NOMO-1 treated with dmso at 0.1 percent for 144 hours (cell line): Measurements from ENCODE around the gene ADAMTSL2.

Source experiments
- DNase-seq: peaks from one replicate; lab custom pipeline; 2025; ENCODE audit not compliant: unreplicated experiment; lab: John Stamatoyannopoulos, UW

Gene ADAMTSL2

DNA sequence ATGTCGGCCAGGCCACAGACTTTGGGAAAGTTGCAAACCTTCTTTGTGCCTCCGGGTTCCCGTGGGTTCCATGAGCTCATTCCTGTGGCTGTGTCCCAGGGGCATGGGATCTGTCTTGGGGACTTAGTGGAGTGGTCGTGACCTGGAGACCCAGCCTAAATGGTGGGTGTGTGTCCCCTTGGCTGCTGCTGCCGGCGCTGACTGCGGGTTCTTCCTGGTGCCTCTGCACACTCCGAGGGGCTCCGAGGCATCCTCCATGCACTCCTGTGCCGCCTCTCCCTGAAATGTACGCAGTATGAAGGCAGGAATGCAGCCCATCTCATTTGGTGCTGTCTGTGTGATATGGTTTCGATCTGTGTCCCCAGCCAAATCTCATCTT, 34.6 kb upstream of the ADAMTSL2 start:
- DNase-seq: no peak

DNA sequence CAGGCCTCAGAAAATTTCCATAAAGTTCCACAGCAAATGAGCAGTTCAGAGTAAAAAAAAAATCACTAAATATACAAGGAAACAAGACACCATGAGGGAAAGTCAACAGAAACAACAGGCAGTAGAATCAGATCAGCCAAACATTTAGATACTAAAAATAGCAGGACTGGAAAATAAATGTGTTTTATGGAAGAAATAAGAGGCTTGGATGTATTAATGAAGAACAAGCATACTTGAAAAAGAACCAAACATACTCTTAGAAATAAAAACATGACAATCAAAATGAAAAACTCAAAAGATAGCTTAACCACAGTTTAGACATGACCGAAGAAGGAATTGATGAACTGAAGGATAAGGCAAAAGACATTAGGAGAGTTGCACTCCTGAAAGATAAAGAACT, 32.4 kb upstream of the ADAMTSL2 start:
- DNase-seq: no peak

DNA sequence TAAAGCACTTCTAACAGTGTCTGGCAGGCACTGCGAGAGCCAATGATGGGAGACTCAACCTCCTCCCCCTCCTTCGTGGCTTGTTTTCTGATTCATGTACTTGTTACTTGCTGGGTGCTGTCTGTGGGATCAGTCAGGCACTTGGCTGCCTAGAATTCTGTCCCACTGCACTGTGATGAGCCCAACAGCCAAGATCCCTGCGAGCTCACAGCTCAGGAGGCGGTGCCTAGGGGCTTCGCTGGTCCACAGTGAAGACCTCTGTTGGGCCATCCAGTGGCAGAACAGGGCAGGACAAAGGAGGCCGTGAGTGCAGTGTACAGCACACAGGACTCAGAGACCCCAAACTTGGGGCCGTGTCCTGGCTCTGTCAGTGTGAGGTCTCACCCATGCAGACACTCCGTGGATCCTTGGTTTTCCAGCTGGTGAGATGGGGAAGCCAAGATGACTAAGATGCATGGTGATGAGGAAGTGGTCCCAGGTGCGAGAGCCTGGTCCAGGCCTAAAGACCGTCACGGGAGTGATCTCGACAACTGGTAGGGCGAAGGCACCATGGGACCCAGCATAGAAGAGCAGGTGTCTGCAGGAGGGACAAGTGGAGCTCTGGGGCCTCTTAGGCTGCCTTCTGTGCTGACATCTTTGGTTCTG, 29.2 kb upstream of the ADAMTSL2 start:
- no peak for DNase-seq

DNA sequence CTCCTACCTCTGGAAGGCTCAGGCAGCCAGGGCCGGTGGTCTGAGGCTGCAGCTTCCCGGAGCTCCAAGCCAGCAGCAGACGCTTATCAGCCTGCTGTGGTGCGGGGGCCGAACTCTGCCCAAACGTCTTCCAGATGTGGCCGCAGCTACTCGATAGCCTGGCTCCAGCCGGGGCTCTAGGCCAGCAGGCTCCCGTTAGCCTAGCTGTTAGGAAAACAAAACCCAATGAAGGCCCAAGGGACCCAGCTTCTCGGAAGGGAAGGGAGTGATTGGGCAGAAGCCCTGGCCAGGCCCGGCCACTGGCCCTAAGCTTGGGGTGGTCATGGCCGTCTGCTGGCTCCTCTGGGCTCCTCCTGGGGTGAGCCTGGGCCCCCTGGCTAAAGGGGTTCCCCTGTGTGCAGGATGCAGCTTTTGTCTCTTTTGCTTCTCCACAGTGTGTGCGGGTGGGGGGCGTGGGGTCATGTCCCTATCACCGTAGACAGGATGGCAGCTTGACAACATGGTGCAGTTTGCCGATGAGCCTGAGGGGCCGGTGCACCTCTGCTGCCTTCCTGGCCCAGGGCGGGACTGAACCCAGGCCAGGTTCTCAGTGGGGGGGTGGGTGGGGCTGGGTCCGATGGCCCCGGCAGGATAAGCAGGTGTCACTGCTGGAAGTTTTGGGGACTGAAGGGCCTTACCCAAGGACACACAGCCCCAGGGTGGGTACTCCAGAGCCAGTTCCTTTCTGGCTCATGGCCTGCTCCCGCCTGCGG, 28.4 kb upstream of the ADAMTSL2 start:
- no peak for DNase-seq

DNA sequence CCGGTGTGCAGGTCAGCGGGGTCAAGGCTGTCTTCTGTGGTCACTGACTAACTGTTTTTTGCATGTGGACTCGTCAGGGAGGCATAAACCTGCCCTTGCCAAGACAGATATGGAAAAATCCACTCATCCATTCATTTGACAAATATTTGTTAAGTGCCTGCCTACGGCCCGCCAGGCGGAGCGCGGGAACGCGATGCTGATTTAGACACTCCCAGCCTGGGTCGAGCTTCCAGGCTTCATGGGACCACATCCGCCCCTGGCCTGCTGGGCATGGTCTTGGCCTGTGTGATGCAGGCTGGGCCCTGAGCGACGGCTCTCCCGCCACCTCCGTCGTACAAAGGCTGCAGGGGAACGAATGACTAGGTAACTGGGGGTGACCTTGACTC, 27.9 kb upstream of the ADAMTSL2 start:
- DNase-seq: no peak

DNA sequence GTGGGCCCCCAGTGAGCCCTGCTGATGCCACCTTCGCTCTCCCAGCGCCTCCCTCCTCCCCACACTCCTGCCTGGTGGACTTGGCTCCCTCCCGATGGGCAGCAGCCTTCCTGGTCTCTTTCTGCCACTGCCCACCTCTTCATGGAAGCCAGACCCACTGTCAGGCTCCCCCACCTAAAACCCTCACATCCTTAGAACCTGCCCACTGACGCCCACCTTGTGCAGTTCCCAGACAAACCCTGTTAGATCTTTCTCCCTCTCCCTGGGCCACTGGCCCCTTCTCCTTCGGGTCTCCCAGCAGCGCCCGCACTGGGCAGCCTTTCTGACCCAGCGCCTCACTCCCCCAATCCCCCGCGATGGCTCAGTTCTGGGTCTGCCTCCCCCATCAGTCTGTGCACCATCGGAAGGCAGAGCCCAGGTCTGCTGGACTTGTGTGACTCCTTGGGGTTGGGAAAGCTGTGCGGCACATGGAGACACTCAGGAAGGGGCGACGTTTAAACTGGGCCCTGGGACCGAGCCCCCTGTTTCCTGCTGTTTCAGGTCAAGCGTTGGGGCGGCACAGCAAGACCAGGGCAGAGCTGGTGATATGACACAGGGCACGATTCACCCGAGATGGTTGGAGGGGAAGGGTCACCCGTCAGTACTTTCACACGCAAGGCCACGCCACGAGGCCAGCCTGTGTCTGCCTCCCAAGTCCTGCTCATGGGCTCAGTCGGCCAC, 27.1 kb upstream of the ADAMTSL2 start:
- DNase-seq: no peak

DNA sequence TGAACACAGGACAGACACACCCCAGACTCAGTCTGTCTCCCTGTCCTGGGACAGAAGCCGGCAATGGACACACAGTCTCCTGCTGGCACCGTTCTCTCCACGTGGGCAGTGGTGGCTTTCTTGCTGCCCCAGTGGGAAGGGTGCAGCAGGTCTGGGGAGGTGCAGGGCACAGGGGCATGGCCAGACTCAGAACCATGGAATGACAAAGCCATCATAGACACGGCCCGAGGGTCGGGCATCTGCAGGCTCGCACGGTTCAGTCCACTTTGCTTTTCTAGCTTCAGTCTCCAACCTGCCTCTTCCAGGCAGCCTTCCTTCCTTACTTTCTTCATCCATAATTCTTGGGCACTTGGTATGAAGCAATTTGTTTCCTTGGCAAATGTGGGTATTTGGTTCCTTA, 26.5 kb upstream of the ADAMTSL2 start:
- no peak for DNase-seq

DNA sequence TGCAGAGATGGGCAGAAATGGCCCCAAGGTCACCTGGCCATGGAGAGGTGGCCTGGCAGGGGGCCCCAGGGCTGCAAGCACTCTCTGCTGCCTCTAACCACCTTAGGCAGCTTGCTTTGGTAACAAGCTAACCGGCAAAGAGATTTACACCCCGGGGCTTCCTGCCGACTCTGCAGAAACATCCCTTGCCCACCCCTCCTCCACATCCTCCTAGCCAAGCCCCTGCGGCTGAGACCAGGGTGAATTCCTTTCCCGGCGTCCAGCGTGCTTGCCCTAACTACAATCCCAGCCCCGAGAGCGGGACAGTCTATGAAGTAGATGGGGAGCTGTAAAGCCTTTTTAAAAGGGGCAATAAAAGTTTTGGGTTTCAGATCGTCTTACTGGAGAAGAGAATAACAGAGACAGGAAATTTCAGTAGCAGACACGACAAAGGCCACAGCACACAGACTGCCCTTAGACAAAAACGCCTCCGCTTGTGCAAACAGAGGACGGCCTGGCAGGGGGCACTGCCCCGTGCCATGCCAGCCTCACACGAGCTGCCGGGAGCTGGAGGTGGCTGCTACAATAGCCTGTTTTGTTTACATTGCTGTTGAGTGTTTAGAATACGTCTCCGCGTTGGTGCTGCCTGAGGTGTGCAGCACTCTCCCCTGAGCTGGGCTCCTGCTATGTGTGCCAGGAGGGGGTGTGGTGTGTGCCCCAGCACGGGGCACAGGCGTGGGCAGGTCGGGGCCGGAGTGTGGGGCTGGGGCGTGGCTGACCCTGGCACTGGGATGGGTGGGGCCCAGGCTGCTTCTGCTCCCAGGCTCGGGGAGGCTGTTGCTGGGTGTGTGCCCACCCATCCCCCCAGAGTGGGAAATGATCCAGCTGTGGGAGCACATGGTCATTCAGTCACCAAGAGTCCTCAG, 25.1 kb upstream of the ADAMTSL2 start:
- no peak for DNase-seq

DNA sequence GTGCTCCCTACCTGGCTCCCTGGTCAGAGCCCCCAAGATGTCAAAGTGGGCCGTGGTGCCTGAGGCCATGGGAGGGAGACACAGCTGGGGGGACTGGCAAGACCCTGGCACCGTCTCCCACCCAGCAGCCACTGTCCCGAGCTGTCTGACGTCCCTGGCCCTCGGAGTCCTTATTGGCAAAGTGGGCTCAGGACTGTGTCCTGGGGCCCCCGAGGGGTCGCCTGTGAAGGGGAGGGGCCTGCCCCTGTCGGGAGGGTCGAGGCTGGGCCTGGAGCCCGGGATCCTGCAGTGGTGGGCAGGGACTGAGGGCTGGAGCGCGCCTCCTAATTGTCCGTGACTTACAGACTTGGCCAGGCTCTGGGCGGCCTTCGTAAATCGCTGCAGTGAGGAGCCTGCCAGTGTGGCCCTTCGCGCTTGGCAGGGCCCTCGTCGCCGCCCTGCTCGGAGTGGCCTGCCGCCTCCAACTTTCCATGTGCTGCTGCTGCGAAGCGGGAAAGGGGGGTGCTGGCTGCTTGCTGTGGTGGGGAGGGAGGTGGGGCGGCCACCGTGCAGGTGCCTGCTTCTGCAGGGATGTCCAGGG, 23.5 kb upstream of the ADAMTSL2 start:
- no peak for DNase-seq

DNA sequence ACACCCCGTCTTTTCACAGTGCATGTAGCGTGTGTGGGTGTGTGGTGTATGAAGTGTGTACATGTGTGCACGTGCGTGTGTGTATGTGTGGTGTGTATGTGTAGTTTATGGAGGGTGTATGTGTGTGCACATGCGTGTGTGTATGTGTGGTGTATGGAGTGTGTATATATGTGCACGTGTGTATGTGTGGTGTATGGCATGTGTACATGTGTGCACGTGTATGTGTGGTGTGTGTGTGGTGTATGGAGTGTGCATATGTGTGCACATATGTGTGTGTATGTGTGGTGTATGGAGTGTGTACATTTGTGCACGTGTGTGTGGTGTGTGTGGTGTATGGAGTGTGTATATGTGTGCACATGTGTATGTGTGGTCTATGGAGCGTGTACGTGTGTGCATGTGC, 22.9 kb upstream of the ADAMTSL2 start:
- DNase-seq: no peak

DNA sequence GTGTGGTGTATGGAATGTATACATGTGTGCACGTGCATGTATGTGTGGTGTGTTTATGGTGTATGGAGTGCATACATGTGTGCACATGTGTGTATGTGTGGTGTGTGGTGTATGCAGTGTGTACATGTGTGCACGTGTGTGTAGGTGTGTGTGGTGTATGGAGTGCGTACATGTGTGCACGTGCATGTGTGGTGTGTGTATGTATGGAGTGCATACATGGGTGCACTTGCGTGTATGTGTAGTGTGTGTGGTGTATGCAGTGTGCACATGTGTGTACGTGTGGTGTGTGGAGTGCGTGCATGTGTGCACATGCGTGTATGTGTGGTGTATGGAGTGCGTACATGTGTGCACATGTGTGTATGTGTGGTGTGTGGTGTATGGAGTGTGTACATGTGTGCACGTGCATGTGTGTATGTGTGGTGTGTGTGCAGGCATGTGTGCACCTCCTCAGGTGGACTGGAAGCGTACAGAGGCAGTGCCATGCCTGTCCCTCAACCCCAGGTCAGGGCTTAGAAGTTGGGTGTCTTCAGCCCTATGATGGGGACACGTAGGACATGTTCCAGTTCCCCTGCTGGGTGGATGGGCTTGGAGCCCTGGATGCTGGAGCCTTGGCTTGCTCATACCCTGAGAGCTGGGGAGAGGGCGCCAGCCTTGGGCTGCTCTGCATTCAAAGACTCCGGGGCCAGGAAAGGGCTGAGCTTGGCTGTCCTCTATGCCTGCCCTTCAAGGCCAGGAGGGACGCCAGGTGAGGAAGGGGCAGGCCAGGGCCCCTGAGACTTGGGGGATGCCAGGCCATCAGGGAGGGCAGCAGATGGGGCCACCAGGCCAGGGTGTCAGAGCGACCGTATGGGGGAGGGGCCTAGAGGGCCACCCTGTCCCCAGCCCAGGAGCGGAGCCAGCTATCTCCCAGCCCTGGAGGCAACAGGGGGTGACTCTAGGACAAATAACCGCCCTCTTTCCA, 22.0 kb upstream of the ADAMTSL2 start:
- no peak for DNase-seq

DNA sequence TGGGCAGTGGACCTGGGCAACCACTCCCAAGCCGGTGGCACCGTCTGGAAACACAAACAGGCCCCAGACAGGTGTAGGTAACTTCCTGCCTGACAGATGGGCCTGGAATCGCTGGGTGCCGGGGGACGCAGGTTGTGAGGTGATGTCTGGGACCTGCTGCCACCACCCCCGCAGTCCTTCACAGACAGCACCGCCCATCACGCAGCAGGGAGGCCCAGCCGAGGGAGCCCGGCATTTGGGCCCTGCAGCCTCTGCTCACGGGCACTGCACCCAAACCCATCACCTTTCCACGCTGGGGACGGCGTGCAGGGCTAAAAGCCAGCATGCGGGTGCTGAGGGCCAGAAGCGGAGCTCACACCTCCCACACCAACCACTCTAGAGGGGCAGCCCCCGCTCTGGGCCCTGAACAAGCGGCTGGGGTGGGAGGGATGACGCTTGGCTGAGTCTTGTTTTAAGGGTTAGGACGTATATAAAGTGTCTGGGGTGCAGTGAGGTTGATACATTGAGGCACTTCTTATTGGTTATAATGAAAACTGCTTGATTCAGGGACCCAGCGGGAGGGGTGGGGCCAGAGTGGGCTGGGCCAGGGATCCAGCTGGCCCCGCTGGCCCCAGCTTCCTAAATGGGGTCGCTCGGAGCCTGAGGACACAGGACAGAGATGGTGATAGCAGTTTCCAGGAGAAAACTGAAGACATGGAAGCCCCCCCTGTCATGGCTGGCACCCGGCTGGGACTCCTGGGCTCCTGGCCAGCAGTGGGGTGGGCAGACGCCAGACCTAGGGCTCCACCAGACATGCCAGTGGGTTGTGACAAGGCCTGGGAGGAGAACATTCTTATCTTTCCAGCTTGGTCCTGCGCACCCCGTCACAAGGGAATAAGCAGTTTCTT, 21.0 kb upstream of the ADAMTSL2 start:
- DNase-seq: no peak

DNA sequence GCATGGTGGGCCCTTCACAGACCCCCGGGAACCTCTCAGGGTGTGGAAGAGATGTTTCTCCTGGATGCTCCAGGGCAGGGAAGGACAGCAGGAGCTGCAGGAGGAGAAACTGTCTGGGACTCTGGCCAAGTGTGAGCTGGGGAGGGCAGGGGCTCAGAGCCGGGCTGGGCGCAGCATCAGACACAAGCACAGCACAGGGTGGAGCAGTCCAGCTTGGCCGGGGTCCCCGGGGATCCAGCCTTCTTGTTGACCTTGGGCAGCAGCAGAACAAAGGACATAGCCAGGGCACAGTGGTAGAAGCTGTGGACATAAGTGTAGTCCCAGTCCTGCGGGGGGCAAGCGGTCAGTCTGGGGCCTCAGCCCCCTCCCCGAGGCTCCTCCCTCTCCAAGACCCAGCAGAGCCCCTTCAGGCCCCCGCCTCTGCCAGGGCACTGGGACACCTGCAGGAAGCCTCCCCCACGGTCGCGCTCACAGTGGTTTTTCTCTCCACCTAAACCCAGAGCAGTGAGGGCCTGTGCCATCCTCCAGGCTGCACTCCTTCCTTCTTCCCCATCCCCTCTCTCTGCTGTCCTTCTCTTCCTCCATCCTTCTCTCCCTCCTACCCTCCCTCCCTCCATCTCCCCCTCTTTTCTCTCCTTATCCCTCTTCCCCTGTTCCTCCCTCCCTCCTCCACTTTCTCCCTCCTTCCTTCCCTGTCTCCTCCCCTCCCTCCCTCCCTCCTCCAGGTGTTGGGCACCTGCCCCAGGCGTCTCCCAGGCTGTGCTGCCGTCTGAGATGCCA, 19.9 kb upstream of the ADAMTSL2 start:
- DNase-seq: no peak

DNA sequence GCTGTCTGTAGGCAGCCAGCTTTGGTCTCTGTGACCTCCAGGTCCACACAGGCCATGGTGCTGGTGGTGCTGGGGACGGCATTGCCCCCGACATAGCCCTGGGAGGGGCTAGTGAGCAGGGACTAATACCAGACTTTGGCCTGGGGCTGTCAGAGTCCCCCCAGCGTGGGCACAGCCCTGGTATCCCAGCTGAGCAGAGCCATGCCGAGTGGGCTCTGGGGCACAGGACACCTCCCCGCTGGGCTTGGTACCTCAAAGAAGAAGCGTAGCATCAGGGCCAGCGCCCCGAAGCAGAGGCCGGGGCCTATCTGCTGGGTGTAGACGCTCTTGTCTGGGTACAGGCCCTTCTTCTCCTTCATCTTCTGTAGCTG, 19.3 kb upstream of the ADAMTSL2 start:
- DNase-seq: no peak

DNA sequence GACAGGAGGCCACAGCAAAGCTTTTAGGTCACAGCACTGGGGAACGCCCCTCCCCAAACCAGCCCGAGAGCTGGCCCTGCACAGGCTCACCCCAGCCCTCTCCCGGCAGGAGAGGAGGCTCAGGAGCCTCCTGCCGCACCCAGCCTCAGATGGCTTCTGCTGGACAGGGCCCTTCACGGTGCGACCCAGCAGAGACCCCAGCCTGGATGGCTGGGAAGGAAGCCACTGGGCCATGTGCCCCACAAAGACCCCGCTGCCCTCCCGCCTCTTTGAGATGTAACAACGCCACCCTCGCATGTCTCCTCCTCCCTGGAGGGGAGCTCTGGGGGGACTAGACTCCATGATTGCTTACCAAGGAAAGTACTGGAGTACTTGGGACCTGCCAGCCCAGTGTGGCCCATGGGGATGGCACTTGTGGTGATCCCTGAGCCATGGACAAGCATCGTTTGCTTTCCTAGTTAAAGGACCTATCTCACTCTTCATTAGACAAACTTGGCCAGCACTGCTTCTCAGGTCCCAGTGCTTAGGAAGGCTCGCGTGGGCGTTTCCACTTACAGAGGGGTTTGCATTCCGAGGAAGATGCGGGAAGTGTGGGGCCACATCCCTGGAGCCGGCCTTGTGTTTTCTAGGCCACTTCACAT, 18.8 kb upstream of the ADAMTSL2 start:
- no peak for DNase-seq

DNA sequence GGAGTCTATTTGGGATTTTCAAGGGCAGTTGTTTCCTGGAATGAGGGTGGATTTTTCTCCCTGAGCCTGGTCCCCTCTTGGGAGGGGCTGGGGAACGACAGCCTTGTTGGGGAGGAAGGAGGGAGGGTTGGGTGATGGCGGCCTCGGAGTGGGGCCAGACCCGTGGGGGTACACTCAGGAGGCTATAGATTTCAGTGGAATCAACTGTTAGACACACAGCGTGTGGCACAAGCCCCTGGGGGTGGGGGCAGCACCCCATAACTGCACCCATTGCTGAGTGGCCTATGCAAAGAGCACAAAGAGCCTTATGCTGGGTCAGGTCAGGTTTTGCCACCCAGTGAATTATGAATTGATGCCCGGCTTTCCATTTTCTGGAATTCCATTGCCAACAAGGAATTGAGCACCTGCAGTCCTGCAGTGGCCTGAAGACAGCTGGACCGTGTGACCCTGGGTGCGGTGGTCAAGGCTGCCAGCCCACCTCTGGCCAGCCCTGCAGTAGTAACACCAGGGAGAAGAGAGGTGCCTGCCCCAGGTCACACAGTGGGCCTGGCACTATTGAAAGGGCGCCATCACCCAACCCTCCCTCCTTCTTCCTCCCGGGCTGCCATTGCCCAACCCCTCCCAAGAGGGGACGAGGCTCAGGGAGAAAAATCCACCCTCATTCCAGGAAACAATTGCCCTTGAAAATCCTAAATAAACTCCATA, 18.1 kb upstream of the ADAMTSL2 start:
- no peak for DNase-seq

DNA sequence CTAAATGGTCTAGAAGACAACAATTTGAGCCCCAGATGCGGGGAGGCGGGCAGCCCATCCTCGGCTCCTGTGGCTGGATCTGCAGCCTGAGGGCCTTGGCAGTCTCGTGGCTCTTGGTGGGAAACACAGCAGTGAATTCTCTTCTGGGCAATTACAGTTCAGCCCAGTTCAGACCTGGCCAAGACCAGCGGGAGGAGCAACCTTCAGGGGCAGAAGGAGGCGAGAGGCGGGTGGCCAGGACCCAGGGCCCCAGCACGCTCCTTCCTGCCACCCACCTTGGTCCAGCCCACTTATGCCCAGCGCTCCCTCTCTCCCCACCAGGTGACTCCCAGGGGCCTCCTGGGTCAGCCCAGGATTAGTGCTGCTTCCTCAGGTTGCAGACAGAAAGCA, 17.5 kb upstream of the ADAMTSL2 start:
- no peak for DNase-seq
